ENCODE measurements around the gene NFATC1. TPM values are rescaled to one million over a fixed set of nuclear protein-coding genes. Genes with fewer than 3 reads are reported as not detected.

The NFATC1 gene
- polyA plus RNA-seq, 1 experiment: 0.73 TPM

DNA sequence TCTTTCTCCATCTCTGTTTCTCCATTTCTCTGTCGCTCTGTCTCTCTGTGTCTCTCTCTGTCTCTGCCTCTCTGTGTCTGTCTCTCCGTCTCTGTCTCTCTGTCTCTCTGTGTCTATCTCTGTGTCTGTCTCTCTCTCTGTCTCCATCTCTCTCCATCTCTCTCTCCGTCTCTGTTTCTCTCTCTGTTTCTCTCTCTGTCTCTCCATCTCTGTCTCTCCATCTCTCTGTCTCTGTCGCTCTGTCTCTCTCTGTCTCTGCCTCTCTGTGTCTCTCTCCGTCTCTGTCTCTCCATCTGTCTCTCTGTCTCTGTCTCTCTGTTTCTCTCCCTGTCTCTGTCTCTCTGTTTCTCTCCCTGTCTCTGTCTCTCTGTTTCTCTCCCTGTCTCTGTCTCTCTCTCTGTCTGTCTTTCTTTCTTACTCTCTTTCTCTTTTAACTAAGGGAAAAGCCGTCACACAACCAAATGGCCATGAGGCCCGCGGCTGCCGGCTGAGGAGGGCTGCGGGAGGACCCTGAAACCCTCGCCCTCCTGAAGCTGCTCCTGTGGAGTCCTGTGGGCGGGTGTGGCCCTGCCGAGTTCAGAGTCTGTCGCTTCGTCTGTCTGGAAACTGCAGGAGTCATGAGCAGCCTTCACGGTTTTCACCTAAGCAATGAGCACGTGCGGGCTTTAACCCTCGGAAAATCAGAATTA lies 29.3 kb downstream of the NFATC1 start:
- POLR2A ChIA-PET: no interaction called here
- DNase-seq (ENCODE audit: low read depth, low spot score): no peak

DNA sequence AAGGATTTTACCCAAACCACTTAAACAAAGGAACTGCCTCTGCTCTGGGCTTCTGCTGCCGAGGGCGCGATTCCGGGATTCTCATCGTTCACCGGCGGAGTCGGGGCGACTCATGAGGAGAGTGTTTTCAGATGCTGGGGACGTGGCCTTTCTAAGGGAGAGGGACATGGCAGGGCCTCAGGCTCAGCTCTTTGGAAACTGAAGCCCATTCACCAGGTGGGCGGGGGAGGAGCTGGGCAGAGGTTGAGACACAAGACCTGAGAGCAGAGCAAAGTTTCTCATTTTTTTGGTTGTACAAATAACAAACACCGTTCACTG lies 29.8 kb downstream of the NFATC1 start:
- CTCF ChIA-PET: no interaction called here
- POLR2A ChIA-PET: no interaction called here
- Histone ChIP-seq H3K27ac (ENCODE audit: low read depth, low read length) (no peak overlapping the region), H3K27me3 (ENCODE audit: control insufficient read depth, insufficient read depth, low read length) (no peaks in the 10 kb centered on the region), H3K9me3 (ENCODE audit: control insufficient read depth, insufficient read depth, low read length) (peaks cover 10% of the 10 kb centered on the region; the same call in 1 of the 2 replicates), H3K4me3 (ENCODE audit: low read depth, low read length) (no peak overlapping the region)
- TF ChIP-seq, protein P1, sequence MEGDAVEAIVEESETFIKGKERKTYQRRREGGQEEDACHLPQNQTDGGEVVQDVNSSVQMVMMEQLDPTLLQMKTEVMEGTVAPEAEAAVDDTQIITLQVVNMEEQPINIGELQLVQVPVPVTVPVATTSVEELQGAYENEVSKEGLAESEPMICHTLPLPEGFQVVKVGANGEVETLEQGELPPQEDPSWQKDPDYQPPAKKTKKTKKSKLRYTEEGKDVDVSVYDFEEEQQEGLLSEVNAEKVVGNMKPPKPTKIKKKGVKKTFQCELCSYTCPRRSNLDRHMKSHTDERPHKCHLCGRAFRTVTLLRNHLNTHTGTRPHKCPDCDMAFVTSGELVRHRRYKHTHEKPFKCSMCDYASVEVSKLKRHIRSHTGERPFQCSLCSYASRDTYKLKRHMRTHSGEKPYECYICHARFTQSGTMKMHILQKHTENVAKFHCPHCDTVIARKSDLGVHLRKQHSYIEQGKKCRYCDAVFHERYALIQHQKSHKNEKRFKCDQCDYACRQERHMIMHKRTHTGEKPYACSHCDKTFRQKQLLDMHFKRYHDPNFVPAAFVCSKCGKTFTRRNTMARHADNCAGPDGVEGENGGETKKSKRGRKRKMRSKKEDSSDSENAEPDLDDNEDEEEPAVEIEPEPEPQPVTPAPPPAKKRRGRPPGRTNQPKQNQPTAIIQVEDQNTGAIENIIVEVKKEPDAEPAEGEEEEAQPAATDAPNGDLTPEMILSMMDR (IDR thresholded peaks at IDR 0.05; ENCODE audit: low read depth, low read length): no peak
- DNase-seq (ENCODE audit: low read depth, low spot score): no peak

More for the DNA sequence above, 29.3 kb downstream of the NFATC1 start:
- H3K27ac ChIP-seq (ENCODE audit: low read depth, low read length): no peak overlapping the region
- no peak overlapping the region for H3K4me3 ChIP-seq (ENCODE audit: low read depth, low read length)
- TF ChIP-seq, protein P1 (IDR thresholded peaks at IDR 0.05; ENCODE audit: low read depth, low read length): no peak
- CTCF ChIA-PET: no interaction called here
- no peaks in the 10 kb centered on the region for H3K27me3 ChIP-seq (ENCODE audit: control insufficient read depth, insufficient read depth, low read length)
- H3K9me3 ChIP-seq (ENCODE audit: control insufficient read depth, insufficient read depth, low read length): peaks cover 10% of the 10 kb centered on the region; the same call in 1 of the 2 replicates

DNA sequence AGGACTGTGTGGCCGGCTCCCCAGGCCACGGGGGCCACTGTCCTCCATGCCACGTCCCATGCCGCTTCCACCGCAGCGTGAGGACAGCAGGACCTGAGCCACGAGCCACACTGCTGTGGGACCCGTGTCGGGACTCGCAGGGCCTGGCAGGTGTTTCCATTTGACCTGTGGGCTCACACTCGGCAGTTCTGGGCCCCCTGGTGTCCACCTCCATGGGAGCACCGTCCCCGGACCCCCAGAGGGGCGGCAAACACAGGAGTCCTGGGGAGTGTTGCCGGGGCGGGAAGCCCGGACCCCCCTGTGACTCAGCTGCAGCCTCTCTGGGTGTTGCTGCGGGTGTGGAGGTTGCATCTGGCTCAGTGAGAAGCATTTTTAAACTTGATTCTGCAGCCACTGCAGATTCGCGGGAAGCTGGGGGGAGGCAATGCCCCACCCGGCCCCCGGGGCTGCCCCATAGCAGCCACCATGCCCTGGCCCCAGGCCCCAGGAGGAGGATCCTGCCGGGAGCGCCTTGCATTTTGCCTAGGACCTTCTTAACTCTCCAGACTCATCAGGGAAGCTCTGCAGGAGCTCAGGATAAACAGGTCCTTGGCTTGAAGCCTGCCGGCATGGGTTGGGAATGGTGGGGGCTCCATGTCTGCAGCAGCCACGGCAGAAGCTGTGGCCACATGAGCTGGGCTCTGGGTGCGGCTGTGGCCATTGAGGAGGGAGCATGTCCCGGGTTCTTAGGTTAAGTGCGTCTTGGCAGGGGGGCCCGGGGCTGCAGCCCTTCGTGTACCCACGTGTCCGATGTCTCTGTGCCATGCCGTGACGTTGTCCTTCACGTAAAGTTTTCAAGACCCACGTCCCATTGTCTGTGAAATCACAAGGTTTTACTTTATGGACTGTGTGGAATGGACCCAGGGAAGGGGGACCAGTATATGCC lies 30.9 kb downstream of the NFATC1 start:
- no peaks in the 10 kb centered on the region for H3K27me3 ChIP-seq (ENCODE audit: control insufficient read depth, insufficient read depth, low read length)
- CTCF ChIA-PET: no interaction called here
- H3K27ac ChIP-seq (ENCODE audit: low read depth, low read length): no peak overlapping the region
- POLR2A ChIA-PET: no interaction called here
- peaks cover 10% of the 10 kb centered on the region; the same call in 1 of the 2 replicates for H3K9me3 ChIP-seq (ENCODE audit: control insufficient read depth, insufficient read depth, low read length)
- DNase-seq (ENCODE audit: low read depth, low spot score): no peak
- TF ChIP-seq, protein P1 (IDR thresholded peaks at IDR 0.05; ENCODE audit: low read depth, low read length): no peak
- H3K4me3 ChIP-seq (ENCODE audit: low read depth, low read length): no peak overlapping the region

DNA sequence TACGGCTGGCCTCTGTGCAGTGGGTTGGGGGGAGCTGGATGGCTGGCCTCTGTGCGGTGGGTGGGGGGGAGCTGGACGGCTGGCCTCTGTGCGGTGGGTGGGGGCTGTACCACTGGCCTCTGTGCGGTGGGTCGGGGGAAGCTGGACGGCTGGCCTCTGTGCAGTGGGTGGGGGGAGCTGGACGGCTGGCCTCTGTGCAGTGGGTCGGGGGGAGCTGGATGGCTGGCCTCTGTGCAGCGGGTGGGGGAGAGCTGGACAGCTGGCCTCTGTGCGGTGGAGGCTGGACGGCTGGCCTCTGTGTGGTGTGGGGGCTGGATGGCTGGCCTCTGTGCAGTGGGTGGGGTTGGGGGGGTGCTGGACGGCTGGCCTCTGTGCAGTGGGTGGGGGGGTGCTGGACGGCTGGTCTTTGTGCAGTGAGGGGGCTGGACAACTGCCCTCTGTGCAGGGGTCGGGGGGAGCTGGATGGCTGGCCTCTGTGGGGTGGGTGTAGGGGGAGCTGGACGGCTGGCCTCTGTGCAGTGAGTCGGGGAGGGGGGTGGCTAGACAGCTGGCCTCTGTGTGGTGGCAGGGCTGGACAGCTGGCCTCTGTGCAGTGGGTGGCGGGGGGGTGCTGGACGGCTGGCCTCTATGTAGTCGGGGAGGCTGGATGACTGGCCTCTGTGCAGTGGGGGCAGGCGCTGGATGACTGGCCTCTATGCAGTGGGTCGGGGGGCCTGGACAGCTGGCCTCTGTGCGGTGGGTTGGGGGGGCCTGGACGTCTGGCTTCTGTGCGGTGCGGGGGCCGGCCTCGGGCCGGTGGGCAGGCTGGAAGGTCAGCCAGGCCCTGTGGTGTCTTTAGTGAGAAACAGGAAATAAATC lies 31.9 kb downstream of the NFATC1 start:
- POLR2A ChIA-PET: interaction anchor here (0.6 kb wide), 1 partner anchor 34 kb away, joined by 3 read pairs; no protein-coding TSS in a partner anchor
- TF ChIP-seq, protein P1 (IDR thresholded peaks at IDR 0.05; ENCODE audit: low read depth, low read length): no peak
- DNase-seq (ENCODE audit: low read depth, low spot score): no peak
- CTCF ChIA-PET: no interaction called here
- no peaks in the 10 kb centered on the region for H3K27me3 ChIP-seq (ENCODE audit: control insufficient read depth, insufficient read depth, low read length)
- no peak overlapping the region for H3K27ac ChIP-seq (ENCODE audit: low read depth, low read length)
- peaks cover 10% of the 10 kb centered on the region; the same call in 1 of the 2 replicates for H3K9me3 ChIP-seq (ENCODE audit: control insufficient read depth, insufficient read depth, low read length)
- H3K4me3 ChIP-seq (ENCODE audit: low read depth, low read length): no peak overlapping the region
